OCI-LY1 (cell line): ENCODE data around the gene CRYAB.

ENCODE experiments used
- CTCF ChIP-seq: fragments of 200-600 bp; sonication (generic), shearing (Covaris generic); IDR thresholded peaks from 2 replicates; pipeline ENCODE4 v1.5.1; 2017; ENCODE audit warnings: mild to moderate bottlenecking, antibody characterized with exemption, low read length, moderate library complexity, mixed read lengths
- EZH2 ChIP-seq: fragments of 200-600 bp; sonication (generic), shearing (Covaris generic); IDR thresholded peaks from 2 replicates; pipeline ENCODE4 v1.8.0; 2017; ENCODE audit warnings: borderline replicate concordance, mixed run types, mild to moderate bottlenecking, antibody characterized with exemption, low read length, moderate library complexity, mixed read lengths

GRCh38 chr11:111937461-111937769 is 25.8 kb upstream of the CRYAB start:
- TF ChIP-seq CTCF (no peak), EZH2 (no peak)
